ENCODE data around the gene AJUBA.

DNA sequence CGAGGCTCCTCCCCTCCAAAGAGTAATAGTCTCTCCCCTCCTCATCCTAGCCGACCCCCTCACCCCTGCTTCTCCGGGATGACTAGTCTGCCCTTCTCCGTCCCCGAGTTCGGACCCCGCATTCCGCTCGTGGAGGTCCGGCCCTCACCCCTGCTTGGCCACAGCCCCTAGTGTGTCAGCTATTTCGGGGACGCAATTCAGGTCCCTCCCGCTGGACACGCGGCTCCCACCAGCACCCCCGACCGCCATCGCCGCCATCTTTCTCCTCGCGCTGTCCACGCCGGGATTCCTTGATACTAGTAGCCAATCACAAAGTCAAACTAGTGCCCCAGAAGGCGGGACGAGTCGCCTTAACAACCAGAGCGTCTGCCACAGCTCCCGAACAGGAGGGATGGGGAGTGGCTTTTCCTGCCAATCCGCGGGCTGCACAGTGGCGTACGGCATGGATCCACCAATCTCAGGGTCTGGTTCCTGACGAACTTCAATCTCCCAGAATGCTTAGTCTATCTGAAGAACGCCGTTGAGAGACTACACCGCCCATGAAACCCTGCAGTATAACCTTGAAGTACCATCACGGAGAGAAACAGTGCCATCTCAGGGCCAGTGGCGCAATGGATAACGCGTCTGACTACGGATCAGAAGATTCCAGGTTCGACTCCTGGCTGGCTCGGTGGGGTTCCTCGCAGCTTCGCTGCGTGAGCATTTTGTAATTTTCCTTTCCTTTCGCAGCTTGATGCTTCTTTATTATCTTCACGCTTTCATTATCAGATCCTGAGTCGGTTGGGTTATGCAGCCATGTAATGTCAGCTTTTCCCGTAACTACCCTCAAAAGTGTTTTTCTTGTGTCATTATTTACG, 53.0 kb downstream of the AJUBA start, which contains the start of gene PRMT5:
- peak; percentile 92 for TF ChIP-seq POLR2A (IDR thresholded peaks at IDR 0.05; ENCODE audit: low read length)
- TF ChIP-seq GATA1 (IDR thresholded peaks at IDR 0.05; ENCODE audit: low read depth, low read length): no peak

Data from erythroblast (primary cell).